Measurements from ENCODE around the gene CFHR4. TPM values are rescaled to one million over a fixed set of nuclear protein-coding genes. Genes with fewer than 3 reads are reported as not detected.
"Not testable (repeated sequence)": the region's sequence is repeated elsewhere in the genome, so short reads cannot be mapped to it uniquely, and the experiment has no call there.

The CFHR4 gene
- total RNA-seq (2022) = not detected in 2 replicates
- Bru-seq, nascent RNA = not detected
- BruChase-seq, experiment 1, labeled RNA remaining after a 2-hour chase = not detected
- BruChase-seq, experiment 2, labeled RNA remaining after a 6-hour chase = not detected
- long read RNA-seq = 0 reads

DNA sequence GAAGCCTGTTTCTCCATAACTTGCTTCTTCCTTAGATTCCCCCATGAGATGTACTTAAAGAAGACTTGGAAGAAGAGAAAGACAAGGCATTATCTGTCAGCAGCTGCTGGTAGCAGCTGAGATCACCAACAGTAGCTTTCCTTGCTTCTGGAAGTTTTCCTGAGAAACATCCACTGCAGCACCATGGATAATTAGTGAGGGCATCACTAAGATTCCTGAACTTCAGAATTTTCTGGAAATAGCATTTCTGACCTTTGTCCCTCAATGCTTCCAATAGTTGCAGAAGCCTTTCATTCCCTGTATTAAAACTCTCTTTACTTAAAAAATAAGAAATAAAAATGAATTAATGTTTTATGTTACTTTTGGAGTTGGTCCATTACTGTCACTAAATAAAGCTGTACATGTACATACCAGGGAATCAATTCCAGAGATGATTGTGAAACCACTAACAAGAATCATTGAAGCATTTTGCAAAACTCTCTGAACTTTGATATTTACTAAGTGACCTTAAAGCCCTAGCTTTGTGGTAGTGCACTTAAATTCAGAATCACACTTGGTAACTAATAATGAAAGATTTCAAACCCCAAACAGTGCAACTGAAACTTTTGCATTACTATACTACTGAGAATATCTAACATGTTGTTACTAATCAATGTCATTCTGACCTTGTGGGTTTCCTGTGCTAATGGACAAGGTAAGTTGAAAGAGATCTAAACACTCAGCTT lies at the start of gene CFHR4:
Gene CFHR4, plus strand, starts transcription at position 538 of the 725 bp plus-strand sequence. Its CDS starts 99 bp downstream, at position 637.
- H3K4me1 Mint-ChIP-seq (ENCODE audit: low read depth, unreplicated experiment) = no peaks in the 10 kb centered on the region
- H3K4me3 Mint-ChIP-seq (ENCODE audit: unreplicated experiment) = no peak within 1 kb of the TSS
- no peaks in the 10 kb centered on the region for H3K36me3 ChIP-seq (ENCODE audit: control insufficient read depth, insufficient read depth, low read length)
- no peaks in the 10 kb centered on the region for H3K4me1 ChIP-seq
- no peaks in the 10 kb centered on the region for H3K36me3 Mint-ChIP-seq (ENCODE audit: insufficient read depth, unreplicated experiment)
- no TSS peak for BruUV-seq (replicated peaks)
- H3K27me3 Mint-ChIP-seq (ENCODE audit: insufficient read depth, unreplicated experiment) = peaks cover 4% of the 10 kb centered on the region
- TF ChIP-seq, protein P1, sequence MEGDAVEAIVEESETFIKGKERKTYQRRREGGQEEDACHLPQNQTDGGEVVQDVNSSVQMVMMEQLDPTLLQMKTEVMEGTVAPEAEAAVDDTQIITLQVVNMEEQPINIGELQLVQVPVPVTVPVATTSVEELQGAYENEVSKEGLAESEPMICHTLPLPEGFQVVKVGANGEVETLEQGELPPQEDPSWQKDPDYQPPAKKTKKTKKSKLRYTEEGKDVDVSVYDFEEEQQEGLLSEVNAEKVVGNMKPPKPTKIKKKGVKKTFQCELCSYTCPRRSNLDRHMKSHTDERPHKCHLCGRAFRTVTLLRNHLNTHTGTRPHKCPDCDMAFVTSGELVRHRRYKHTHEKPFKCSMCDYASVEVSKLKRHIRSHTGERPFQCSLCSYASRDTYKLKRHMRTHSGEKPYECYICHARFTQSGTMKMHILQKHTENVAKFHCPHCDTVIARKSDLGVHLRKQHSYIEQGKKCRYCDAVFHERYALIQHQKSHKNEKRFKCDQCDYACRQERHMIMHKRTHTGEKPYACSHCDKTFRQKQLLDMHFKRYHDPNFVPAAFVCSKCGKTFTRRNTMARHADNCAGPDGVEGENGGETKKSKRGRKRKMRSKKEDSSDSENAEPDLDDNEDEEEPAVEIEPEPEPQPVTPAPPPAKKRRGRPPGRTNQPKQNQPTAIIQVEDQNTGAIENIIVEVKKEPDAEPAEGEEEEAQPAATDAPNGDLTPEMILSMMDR (IDR thresholded peaks at IDR 0.05; ENCODE audit: insufficient read depth in 1 of 2, low read depth in 1 of 2, low read length in 1 of 2, severe bottlenecking in 1 of 2, unreplicated experiment in 1 of 2) = no peak
- H3K9me3 ChIP-seq = no peaks in the 10 kb centered on the region; the same call in 1 of the 2 replicates
- no peak for DNase-seq
- H3K4me3 ChIP-seq (ENCODE audit: low read depth, low read length) = no peak within 1 kb of the TSS
- H3K9me3 Mint-ChIP-seq (ENCODE audit: unreplicated experiment) = peaks cover 13% of the 10 kb centered on the region
- no peaks in the 10 kb centered on the region for H3K27me3 ChIP-seq (replicated peaks; ENCODE audit: control insufficient read depth, insufficient read depth, low read length)
- CTCF ChIA-PET = no interaction called here
- H3K27ac Mint-ChIP-seq (ENCODE audit: unreplicated experiment) = no peak within 1 kb of the TSS
- intact Hi-C loops (cut with micrococcal nuclease; ENCODE audit: unreplicated experiment) = no loop called here
- POLR2A ChIA-PET = no interaction called here

DNA sequence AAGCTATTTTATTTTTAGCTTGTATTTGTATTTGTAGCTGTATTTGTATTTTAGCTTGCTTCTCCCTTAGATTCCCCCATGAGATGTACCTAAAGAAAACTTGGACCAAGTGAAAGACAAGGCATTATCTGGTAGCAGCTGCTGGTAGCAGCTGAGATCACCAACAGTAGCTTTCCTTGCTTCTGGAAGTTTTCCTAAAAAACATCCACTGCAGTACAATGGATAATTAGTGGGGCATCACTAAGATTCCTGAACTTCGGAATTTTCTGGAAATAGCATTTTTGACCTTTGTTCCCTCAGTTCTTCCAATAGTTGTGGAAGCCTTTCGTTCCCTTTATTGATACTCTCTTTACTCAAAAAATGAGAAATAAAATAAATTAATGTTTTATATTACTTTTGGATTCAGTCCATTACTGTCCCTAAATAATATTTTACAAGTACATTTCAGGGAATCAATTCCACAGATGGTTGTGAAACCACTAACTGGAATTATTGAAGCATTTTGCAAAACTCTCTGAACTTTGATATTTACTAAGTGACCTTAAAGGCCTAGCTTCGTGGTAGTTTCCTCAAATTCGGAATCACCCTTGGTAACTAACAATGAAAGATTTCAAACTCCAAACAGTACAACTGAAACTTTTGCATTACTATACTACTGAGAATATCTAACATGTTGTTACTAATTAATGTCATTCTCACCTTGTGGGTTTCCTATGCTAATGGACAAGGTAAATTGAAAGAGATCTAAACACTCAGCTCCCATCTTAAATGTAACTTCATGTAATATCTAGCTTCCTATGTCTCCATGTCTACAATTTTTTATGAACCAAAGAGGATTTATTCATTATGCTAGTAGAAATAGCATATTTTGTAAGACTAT lies 38.0 kb upstream of the CFHR4 start:
- H3K4me1 ChIP-seq; BruUV-seq (replicated peaks); H3K9me3 Mint-ChIP-seq (ENCODE audit: unreplicated experiment); H3K4me1 Mint-ChIP-seq (ENCODE audit: low read depth, unreplicated experiment); H3K36me3 ChIP-seq (ENCODE audit: control insufficient read depth, insufficient read depth, low read length); H3K9me3 ChIP-seq; H3K4me3 ChIP-seq (ENCODE audit: low read depth, low read length); intact Hi-C loops (cut with micrococcal nuclease; ENCODE audit: unreplicated experiment); H3K27me3 ChIP-seq (replicated peaks; ENCODE audit: control insufficient read depth, insufficient read depth, low read length); H3K4me3 Mint-ChIP-seq (ENCODE audit: unreplicated experiment); H3K27ac Mint-ChIP-seq (ENCODE audit: unreplicated experiment); H3K36me3 Mint-ChIP-seq (ENCODE audit: insufficient read depth, unreplicated experiment); DNase-seq; CTCF ChIA-PET; POLR2A ChIA-PET; H3K27me3 Mint-ChIP-seq (ENCODE audit: insufficient read depth, unreplicated experiment): not testable (repeated sequence)

DNA sequence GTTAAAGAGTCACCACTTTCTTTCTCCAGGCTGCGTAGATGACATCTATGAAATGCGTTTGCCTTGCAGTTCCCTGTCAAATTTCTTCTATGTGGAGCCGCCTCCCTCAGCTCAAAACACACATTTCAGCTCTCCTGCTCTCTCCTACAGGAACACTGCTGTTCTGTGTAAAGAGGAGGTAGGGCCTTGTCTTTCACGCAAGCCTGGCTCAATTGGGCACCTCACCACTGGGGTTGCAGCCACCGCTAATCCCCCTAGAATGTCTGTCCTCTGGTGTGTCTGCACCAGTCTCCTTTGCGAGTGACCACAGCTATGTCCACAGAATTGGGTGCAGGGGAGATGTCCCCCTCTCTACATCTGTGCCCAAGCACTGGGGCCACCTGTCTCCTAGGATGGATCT lies 31.8 kb upstream of the CFHR4 start:
- Mint-ChIP-seq H3K4me3 (ENCODE audit: unreplicated experiment) (no peak overlapping the region), H3K27me3 (ENCODE audit: insufficient read depth, unreplicated experiment) (peaks cover 6% of the 10 kb centered on the region), H3K36me3 (ENCODE audit: insufficient read depth, unreplicated experiment) (no peaks in the 10 kb centered on the region), H3K4me1 (ENCODE audit: low read depth, unreplicated experiment) (no peaks in the 10 kb centered on the region), H3K27ac (ENCODE audit: unreplicated experiment) (no peak overlapping the region), H3K9me3 (ENCODE audit: unreplicated experiment) (peaks cover 7% of the 10 kb centered on the region)
- Histone ChIP-seq H3K9me3 (no peaks in the 10 kb centered on the region), H3K4me1 (no peaks in the 10 kb centered on the region), H3K36me3 (ENCODE audit: control insufficient read depth, insufficient read depth, low read length) (no peaks in the 10 kb centered on the region), H3K27me3 (replicated peaks; ENCODE audit: control insufficient read depth, insufficient read depth, low read length) (no peaks in the 10 kb centered on the region), H3K4me3 (ENCODE audit: low read depth, low read length) (no peak overlapping the region)
- POLR2A ChIA-PET = no interaction called here
- intact Hi-C loops (cut with micrococcal nuclease; ENCODE audit: unreplicated experiment) = no loop called here
- TF ChIP-seq, protein P1 (IDR thresholded peaks at IDR 0.05; ENCODE audit: insufficient read depth in 1 of 2, low read depth in 1 of 2, low read length in 1 of 2, severe bottlenecking in 1 of 2, unreplicated experiment in 1 of 2) = no peak
- no TSS peak for BruUV-seq (replicated peaks)
- CTCF ChIA-PET = no interaction called here
- DNase-seq = no peak
